Measurements from ENCODE around the gene DNAAF8. TPM values are rescaled to one million over a fixed set of nuclear protein-coding genes. Genes with fewer than 3 reads are reported as not detected.
"Not testable (repeated sequence)": the region's sequence is repeated elsewhere in the genome, so short reads cannot be mapped to it uniquely, and the experiment has no call there.

The DNAAF8 gene
- total RNA-seq, 1 donor from 2014 or later, result 1.2 TPM

GRCh38 chr16:4713663-4714501 is 20.5 kb upstream of the DNAAF8 start:
- no peak for FAIRE-seq
- no peak for DNase-seq (ENCODE audit: low spot score in 2 of 2)

DNA sequence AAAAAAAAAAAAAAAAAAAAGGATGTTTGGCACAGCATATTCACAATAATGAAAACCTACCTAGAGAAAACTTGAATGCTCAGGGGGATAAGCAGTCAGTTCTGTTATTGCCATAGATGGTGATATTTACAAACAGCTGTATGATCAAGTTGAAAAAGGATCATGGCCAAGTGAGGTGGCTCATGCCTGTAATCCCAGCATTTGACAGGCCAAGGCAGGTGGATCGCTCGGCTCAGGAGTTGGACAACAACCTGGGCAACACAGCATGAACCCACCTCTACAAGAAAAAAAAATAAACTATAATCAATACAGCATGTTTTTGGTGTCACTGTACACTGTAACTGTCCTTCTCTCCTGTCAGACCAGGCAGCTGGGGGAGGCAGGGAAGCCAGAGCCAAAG is 19.3 kb upstream of the DNAAF8 start:
- DNase-seq (ENCODE audit: low spot score in 2 of 2), result no peak
- FAIRE-seq, result no peak

DNA sequence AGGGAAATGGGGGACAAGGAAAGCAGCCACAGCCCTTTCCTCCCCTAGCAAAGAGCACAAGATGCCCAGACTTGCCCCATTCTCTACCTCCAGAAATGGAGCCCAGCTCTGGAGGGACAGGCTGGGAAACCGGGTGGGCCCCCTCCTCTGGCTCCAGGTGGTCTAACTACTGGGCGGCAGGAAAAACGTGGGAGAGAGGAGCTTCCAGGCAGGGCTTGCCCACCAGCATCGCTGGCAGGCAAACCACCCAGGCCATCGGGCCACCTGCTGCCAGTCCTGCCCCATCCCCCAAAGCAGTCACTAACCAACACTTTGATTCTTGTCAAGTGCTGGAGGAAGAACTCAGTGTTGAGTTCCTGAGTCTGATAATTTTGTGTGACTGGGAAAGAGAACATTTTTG is 15.9 kb upstream of the DNAAF8 start:
- no peak for DNase-seq (ENCODE audit: low spot score in 2 of 2)
- FAIRE-seq, result no peak

DNA sequence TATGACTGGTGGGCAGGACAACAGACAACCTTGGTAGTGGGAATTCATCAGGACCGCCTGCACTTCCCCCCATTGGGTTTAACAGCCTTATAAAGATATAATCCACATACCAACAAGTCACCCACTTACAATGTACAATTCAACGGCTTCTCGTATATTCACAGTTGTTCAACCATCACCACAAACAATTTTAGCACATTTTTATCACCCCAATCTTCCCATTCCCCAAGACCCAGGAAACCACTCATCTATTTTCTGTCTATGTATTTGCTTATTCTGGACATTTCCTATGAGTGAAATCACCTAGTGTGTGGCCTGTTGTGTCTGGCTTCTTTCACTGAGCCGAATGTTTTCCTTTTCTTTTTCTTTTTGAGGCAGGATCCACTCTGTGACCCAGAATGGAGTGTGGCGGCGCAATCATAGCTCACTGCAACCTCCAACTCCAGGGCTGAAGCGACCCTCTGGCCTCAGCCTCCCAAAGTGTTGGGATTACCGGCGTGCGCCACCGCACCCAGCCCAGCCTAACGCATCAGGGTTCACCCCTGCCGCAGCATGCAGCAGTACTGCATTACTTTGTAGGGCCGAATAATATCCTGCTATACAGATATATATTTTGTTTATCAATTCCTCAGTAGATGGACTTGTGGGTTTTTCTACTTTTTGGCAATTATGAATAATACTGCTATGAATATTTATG is 11.1 kb upstream of the DNAAF8 start:
- FAIRE-seq, result no peak

GRCh38 chr16:4724661-4725270 is 9.6 kb upstream of the DNAAF8 start:
- no peak for FAIRE-seq

More for the DNA sequence above, 11.1 kb upstream of the DNAAF8 start:
- no peak for DNase-seq (ENCODE audit: low spot score in 2 of 2)

DNA sequence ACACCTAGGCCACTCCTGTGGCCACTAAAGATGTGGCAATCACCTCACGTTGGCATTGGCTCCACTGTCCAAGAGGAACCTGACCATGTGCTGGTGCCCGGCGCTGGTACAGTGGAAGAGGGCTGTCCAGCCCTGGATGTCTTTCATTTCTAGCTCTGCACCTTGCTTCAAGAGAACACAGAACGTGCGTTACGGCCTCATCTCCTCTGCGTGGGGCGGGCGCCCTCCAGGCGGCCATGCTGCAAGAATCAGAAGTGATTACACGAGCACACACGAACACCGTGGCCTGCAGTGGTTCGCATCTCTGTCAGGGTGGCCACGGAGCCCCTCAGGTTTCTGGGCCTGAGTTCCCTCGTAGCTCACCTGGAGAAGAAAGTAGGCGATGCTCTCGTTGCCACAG is 7.7 kb upstream of the DNAAF8 start:
- FAIRE-seq, result no peak
- DNase-seq (ENCODE audit: low spot score in 2 of 2), result no peak

More at GRCh38 chr16:4724661-4725270, 9.6 kb upstream of the DNAAF8 start:
- DNase-seq (ENCODE audit: low spot score in 2 of 2), result no peak

DNA sequence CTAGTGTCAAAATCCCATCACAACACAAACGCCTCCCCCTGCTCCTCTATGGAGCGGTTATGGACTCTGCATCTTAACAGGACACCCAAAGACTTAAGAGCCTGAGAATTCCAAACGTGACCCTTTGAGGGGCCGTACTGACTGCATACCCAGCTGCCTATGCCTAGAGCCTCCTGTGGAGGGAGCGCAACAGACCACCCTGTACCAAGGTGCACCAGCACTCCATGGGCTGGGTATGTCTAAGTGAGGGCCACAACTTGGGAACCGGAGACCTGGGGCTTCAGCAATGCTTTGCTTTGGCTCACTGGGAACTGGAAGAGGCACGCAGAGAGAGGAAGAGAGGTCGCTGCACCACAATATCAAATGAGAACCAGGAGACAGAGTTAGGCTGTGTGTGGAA is 5.7 kb upstream of the DNAAF8 start:
- no peak for FAIRE-seq
- DNase-seq (ENCODE audit: low spot score in 2 of 2), result no peak

- no peak for FAIRE-seq
- no peak for DNase-seq (ENCODE audit: low spot score in 2 of 2)
Measured at GRCh38 chr16:4729876-4730275, 4.5 kb upstream of the DNAAF8 start.

GRCh38 chr16:4733211-4733742 is 1.1 kb upstream of the DNAAF8 start:
- FAIRE-seq, result no peak

GRCh38 chr16:4733747-4734062 is 632 bp upstream of the DNAAF8 start:
- FAIRE-seq (no peak), DNase-seq (ENCODE audit: low spot score in 2 of 2) (no peak)

More at GRCh38 chr16:4733211-4733742, 1.1 kb upstream of the DNAAF8 start:
- DNase-seq (ENCODE audit: low spot score in 2 of 2), result no peak

- no peak for FAIRE-seq
- peak; percentile 84 to 87 for DNase-seq (ENCODE audit: low spot score in 2 of 2)
Measured at GRCh38 chr16:4734730-4735535, 596 bp downstream of the DNAAF8 start.

GRCh38 chr16:4736546-4736945 is 2.2 kb downstream of the DNAAF8 start:
- no peak for FAIRE-seq
- no peak for DNase-seq (ENCODE audit: low spot score in 2 of 2)

DNA sequence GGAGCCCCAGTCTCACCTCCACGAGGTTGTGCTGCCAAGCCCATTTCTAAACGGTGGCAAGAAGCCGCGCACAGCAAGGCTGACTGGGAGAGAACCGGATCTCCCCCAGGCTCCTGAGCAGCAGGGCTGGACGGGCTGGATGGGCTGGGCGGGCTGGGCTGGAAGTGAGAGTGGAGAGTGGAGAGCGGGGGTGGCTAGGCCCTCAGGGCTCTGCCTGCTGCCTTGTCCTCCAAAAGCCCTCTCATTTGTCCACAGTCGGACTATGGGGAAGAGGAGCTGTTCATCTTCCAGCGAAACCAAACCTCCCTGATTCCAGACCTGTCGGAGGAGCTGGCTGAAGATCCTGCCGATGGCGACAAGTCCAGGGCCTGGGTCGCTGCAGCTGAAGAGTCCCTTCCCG is 3.2 kb downstream of the DNAAF8 start:
- FAIRE-seq (no peak), DNase-seq (ENCODE audit: low spot score in 2 of 2) (no peak)

GRCh38 chr16:4738370-4738769 is 4.0 kb downstream of the DNAAF8 start:
- not testable (repeated sequence) for FAIRE-seq; DNase-seq (ENCODE audit: low spot score in 2 of 2)

- no peak for FAIRE-seq
- DNase-seq (ENCODE audit: low spot score in 2 of 2), result no peak
Measured at GRCh38 chr16:4743226-4743878, 9.0 kb downstream of the DNAAF8 start.

DNA sequence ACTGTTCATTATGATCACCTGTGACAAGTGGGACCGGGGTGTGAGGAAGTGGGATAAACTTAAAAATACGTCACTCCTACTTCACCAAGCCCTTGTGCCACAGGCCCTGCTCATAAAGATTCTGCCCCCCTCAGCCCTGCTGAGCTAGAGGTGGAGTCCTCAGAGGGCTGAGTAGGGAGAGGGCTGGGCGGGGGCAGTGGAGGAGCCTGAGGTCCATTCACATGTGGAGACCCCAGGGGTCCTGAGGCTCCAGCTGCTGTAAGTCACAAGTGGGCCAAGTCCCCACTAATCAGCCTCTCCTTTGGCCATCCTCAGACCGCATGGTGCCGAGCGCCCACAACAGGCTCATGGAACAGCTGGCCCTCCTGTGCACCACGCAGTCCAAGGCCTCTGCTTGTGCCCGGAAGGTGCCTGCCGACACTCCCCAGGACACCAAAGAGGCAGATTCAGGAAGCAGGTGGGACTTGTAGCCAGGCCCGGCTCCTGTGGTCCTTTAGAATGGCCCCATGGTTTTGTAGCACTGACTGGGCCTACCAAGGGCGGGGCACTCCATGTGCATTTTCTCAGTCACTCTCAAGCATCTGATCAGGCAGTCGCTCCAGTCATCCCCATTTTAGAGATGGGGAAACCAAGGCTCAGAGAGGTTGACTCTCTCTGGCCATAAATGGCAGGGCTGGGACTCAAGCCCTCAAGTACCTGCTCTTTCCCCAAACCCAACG is 10.4 kb downstream of the DNAAF8 start:
- DNase-seq (ENCODE audit: low spot score in 2 of 2) (no peak), FAIRE-seq (no peak)

DNA sequence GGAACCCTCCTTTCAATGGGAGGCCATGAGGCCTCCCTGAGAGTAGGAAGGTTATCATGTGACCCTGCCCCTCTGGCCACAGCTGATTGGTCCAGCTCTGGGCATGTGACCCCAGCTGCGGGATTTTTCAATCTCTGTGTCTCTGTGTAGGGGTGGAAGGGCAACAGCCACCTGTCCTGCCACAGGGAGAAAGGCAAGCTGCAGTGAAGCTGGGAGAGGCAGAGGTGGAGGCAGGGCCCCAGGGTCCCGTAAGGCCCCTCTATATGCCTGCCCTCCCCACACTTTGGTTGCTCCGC is 10.9 kb downstream of the DNAAF8 start:
- FAIRE-seq (no peak), DNase-seq (ENCODE audit: low spot score in 2 of 2) (no peak)

DNA sequence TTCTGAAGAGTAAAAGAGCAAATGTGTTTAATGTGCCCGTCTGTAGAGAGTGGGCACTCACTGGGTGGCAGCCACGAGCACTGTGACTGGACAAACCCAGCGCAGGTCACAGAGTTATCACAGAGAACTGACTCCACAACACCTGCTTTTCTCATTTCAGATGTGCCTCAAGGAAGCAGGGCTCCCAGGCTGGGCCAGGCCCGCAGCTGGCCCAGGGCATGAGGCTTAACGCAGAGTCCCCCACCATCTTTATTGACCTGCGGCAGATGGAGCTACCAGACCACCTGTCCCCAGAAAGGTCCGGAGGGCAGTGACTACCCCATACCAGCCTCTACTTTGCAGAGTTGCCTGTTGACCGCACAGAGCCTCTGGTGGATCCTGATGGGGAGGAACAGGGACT is 11.9 kb downstream of the DNAAF8 start:
- FAIRE-seq (no peak), DNase-seq (ENCODE audit: low spot score in 2 of 2) (no peak)

DNA sequence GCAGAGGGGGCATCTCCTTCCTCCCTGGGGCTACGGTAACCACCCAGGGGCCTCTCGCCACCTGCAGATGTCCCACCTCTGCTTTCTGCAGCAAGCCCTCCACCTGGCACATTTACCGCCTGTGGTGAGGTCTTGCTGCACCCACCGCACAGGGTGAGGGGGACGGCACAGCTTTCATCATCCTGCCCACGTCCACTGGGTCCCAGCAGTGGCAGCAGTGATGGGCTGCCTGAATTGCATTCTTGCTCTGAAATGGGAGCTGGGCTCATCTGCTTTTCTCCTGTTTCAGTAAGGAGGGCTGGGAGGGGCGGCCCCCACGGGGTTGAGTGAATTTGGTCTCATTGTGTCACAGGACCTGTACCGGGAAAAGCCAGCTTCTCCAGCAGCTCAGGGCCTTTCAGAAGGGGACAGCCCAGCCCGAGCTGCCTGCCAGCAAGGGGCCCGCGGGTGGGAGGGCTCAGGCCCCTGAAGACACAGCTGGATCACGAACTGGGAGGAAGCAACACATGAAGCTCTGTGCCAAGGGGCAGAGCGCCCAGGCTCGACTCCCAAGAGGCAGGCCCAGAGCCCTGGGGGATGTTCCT is 12.7 kb downstream of the DNAAF8 start:
- no peak for FAIRE-seq
- DNase-seq (ENCODE audit: low spot score in 2 of 2), result peak in 1 of 2 donors; percentile 36

Data from frontal cortex (tissue), 4 donors.